A172 (cell line): ENCODE results near the gene UCK2. TPM values are rescaled to one million over a fixed set of nuclear protein-coding genes. Genes with fewer than 3 reads are reported as not detected.

Source experiments
- DNase-seq: peaks from one replicate; pipeline ENCODE4 v3.0.0-alpha.2; 2015; ENCODE audit warnings: low spot score
- total RNA-seq: library from RNA; depleted of rRNA; stranded (reverse); fragments of >200 nt; shearing (Covaris generic); gene quantifications from 2 replicates; pipeline ENCODE4 v1.2.3, GENCODE V29; 2014

UCK2 gene
- total RNA-seq, 1 experiment from 2014 or later = 71.3 TPM

DNA sequence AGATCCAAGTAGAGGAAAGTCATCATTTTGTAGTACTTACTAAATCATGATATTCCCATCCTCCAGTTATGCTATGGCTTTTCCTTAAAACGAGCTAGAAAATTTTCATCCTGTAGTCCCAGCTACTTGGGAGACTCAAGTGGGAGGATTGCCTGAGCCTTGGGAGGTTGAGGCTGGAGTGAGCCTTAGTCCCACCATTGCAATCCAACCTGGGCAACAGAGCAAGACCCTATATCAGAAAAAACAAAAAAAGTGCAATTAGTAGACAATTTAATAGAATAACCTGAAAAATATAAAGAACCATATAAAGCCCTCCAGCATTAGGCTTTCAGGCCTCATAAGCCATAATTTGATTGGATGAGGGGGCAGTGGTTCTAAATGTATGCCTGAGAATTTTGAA is 6.8 kb downstream of the UCK2 start:
- DNase-seq = no peak

DNA sequence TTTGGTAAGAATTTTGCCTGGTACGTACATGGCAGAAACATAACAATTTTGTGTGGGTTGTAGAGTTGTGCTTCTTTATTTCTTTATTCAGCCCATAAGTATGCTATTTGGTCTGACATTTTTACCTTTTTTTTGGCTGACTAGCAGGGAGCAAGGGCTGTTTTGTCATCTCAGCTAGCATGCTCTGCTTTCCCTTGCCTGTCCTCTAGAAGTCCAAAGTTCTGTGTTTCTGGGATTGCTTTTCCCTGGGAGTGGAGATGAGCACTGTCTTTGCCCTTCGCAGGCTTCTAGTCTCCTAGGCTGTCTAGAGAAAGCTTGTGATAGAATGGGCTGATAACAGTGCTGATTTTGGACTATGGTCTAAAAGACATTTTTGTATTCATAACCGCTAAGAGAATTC is 7.5 kb downstream of the UCK2 start:
- DNase-seq = no peak

DNA sequence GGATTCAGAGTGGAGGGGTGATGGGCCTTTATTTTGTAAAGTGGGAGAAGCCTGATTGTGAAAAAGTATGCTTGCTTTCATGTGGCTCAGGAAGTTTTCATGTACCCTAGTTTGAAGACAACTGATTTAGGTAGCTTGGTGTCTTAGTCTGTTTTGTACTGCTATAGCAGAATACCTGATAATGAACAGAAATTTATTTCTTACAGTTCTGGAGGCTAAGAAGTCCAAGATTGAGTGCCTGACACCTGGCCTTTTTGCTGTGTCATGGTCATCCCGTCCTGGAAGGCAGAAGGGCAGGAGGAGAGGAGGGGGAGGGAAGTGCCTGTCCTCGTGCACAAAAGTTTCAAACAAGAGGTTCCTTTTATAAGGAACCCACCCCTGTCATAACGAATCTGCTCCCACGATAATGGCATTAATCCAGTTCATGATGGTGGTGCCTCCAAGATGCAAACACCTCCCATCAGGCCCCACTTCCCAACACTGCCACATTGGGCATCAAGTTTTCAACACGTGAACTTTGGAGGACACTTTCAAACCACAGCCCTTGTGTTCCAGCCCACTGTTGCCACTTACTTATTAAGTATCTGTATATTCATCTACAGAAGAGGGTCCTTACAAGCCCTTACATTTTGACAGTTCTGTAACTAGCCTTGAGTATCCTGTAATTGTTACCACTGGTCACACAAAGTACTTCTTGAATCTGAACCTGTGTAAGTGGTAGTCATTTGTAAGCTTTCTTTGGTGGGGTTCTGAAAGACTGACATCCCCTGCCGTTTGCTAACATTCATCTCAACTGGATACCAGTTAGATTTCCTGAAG is 9.5 kb downstream of the UCK2 start:
- DNase-seq = no peak

GRCh38 chr1:165837838-165838364 is 10.5 kb downstream of the UCK2 start:
- DNase-seq = no peak

DNA sequence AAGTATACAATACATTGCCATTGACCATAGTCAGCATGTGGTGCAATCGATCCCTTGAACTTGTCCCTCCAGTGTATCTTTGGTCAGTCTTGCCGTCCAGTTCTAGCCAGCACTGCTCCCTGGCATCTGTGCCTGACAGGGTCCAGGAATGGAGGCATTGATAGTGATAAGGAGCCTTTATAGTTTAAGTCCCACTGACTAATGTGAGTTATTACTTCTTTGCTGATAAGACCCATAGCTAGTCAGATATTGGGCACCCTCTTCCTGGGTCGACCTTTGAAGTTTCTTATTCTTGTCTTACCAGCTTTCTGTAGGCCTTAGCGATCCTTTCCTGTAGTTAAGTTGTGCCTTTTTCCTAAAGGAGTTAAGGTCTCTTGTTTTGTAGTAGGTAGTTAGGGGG is 13.0 kb downstream of the UCK2 start:
- no peak for DNase-seq

- DNase-seq = no peak
These were observed 14.2 kb downstream of the UCK2 start for GRCh38 chr1:165841582-165842017.

- no peak for DNase-seq
These were observed 14.7 kb downstream of the UCK2 start for GRCh38 chr1:165842023-165842670.

DNA sequence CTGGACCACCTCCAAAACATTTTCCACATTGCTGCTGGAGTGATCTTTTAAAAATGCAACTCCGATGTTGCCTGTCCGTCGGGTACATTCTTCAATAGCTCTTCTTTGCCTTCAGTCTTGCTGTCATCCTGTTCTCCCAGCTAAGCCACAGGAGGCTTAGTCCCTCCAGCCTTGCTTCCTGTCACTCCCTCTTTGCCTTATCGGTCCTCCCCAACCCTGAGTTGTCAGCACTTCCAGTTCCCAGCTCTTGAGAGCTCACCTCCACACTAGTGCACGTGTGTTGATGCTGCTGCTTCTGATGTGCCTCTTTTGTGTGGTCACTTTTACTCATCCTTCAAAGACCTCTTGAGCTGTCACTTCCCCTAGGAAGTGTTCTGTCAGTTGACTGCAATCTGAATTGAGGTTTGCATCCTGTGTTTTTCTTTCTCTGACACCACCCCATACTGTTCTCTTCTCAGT is 15.3 kb downstream of the UCK2 start:
- DNase-seq = peak; percentile 69

DNA sequence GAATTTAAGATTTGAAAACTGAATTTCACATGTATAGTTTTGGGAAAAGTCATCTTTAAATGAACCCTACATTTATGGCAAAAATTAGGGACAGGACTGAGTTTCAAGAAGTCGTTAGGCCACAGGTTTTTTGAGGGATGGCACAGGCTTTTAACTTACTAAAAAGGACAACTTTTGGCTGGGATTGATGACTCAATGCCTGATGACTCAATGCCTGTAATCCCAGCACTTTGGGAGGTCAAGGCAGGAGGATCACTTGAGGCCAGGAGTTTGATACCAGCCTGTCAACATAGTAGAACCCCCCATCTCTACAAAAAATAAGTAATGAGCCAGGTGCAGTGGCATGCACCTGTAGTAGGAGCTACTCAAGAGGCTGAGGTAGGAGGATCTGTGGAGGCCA is 15.9 kb downstream of the UCK2 start:
- DNase-seq = peak; percentile 45

DNA sequence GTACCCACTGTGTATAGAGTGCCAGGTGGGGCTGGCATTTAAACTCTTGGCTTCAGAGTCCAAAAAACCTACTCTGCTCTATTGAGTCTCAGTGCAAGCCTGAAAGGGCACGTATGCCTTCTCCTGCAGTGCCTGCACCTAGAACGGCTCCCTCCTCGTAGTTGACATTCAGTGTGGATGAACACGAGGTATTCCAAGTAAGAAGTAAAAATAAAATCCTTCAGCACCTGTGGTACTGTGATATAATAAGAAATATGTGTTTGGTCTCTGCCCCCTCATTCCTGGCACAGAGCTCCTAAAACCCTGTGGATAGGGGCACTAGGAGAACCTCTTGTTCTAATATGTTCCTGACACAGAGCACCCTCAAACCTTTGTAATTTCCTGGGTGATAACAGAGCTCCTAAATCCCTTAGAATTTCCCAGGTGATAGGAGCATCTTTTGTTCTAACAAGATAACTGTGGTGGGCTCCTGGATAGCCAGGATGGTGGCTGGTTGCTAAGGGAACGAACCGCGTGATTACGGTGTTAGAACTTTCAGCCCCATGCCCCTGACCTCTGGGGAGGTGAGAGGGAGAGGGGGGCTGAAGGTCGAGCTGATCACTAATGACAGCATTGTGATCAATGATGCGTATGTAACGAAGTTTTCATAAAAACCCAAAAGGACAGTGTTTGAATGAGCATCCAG is 16.8 kb downstream of the UCK2 start:
- no peak for DNase-seq

- no peak for DNase-seq
These were observed 17.5 kb downstream of the UCK2 start for GRCh38 chr1:165844933-165845332.

- no peak for DNase-seq
These were observed 18.2 kb downstream of the UCK2 start for GRCh38 chr1:165845569-165845968.

DNA sequence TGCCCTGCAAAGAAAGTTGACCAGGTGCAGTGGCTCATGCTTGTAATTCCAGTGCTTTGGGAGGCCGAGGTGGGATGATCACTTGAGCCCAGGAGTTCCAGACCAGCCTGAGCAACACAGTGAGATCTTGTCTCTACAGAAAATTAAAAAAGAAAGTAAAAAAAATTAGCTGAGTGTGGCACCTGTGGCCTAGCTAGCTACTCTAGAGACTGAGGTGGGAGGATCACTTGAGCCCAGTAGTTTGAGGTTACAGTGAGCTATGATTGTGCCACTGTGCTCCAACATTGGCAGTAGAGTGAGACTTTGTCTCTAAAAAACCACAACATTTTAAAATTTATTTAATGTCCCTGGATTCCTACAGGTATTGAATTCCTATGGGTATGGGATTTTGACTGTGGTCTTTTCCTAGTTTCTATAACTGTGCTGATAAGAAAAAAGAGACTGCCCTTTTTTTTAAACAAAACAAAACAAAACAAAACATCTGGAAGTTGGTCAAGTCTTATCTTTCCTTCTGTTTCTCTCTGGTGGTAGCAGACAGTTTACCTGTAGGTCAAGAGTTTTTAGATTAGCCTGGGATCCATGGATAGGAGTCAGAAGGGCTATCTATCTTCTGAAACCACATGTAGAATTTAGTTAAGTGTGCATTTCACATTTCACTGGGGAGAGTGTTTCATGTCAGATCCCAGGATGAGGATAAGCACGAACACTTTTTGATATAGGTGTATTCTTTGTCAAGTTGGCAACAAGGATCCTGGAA is 18.8 kb downstream of the UCK2 start:
- no peak for DNase-seq

DNA sequence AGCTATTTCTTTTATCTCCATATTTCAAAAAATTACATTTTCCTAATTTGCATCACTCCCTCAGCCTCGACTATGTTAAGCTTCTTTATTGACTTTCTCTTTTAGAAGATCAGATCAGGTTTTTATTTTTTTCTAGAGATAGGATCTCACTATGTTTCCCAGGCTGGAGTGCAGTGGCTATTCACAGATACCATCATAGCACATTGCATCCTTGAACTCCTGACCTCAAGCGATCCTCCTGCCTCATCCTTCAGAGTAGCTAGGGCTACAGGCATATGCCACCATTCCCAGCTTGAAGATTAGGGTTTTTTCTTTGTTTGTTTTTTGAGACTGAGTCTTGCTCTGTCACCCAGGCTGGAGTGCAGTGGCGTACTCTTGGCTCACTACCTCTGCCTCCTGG is 20.1 kb downstream of the UCK2 start:
- no peak for DNase-seq

DNA sequence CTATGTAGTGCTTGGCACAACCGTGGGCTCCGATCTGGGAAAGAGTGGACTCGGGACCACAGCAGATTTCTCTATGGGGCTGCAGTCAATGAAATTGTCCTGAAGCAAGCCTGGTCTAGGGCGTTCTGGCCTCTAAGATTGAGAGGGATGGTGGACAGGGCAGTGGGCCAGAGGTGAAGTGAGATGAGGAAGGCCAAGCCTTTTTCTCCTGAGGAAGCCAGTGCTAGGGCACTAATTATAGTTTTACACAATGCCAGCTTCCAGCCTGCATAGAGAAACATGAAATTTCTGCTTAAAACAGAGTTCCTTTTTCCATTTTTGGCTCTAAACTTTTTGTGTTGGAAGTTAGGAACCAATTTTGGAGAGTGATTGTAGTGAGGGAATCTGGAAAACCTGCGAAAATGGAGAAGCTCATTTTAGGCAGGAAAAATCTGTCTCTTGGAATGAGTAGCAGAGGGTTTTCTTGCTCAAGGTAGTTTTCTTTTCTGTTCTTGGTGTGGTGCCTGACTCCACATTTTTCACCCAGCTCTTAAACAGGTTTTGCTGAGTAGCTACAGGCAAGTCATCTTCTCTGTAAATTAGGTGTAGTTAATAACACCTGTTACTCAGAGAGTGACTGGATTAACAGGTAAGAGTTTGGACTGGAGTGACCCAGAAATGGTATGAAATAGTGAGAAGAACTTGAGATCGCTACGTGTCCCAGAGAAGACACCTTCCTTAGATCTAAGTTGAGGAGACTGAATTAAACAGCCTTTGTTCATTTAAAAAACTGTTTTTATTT is 22.1 kb downstream of the UCK2 start:
- no peak for DNase-seq

DNA sequence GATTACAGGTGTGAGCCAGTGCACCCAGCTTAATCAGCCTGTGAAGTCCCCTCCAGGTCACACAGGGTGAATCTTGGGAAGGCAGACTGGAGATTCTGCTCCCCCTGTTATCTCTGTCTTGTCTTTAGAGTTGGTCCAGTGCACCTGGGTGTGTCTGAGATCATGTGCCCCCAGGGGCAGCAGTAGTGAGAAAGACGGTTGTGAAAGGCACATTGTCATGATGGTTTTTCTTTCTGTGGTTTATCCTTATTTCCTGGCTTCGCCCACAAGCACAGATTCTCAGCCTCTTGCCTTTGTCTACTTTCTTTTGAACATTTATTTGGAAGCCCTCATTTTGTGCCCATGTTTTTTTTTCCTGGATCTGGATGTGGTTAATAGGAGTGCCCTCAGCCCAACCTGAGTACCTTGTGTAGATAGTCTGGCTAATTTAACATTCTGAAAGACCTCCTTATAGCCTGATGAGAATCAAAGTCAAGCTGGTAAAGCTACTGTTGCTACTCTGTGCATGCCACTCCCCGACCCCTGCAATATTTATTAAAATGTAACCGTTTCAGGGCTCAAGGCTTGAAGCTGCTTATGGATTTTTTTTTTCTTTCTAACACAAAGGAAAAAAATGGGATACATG is 23.7 kb downstream of the UCK2 start:
- peak; percentile 73 for DNase-seq

DNA sequence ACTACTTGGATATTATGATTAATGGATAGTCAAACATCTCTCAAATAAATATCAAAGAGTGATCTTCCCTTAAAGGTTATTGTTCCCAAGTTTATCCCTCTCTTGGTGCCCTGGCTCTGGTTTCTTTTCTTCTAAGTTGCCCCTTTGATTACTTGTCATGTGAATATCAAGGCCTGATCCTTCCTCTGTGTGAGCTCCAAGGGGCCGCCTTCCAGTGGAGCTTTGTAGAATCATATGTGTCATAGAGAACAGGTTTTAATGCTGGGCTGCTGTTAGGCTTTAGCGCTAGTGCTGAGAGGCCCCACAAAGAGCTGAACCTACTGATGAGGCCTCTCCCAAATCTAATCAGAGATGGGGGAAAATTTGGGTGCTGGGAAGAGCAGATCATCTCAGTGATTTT is 25.5 kb downstream of the UCK2 start:
- no peak for DNase-seq

DNA sequence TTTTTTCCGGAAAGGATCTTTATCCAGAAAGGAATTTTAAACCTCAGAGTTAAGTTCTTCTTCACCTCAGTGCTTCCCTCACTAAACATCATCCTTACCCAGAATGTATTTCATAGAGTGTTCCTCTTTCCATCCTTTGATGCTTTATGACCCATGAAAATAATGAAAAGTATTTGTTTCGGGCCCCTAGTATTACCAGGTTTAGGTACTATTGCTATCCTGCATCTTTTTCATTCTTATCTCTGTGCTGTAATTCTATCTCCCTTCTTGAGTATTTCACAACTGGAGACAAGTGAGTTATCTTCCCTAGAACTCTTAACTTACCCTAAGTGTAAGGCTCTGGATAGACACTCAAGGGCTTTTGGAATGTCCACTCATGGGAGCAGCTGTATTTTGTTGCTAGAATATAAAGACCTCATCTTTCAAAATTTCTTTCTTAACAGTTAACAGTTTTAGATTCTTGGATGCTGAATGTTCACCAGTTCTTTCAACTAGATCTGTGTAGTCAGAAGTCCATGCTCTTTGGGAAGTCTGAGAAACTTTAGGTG is 26.2 kb downstream of the UCK2 start:
- no peak for DNase-seq

DNA sequence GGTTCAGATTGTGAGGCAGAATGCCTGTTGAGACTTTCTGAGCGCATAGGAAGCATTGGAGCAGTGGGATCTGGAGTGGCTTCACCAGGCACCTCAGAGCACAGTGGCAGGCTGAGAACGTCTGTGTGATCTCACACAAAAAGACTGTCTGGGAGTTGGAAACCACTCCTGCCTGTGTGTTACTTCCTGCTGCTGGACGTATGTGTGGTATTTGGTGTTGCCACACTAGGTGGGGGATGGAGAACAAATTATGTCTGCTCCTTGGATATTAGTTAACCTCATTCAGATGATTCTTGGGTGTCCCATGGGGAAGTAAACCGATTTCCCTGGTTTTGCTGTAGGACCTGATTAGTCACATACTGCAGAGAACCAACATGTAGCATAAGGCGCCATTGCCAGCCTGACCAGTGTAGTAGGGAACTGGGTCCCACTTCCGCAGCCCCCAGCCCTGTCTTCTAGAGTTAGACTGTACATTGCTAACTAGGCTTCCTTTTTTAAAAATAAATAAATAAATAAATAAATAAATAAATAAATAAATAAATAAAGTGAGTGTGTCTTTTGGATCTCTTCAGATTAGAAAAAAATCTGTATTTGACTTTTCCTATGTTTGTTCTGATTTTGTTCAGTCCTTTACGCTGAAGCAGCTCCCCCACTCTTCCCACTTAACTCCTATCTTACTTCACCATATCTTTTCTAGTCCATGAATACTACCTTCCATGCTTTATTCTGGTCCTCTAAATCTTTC is 26.9 kb downstream of the UCK2 start:
- DNase-seq = peak; percentile 69
